22Rv1 (cell line): ENCODE data around the gene PCSK7.

Experiments
- CTCF ChIP-seq: fragments of 450-650 bp; IDR thresholded peaks from 2 replicates; pipeline ENCODE4 v1.5.1; 2017; ENCODE audit warnings: mild to moderate bottlenecking
- ZFX ChIP-seq: fragments of 450-650 bp; IDR thresholded peaks from 2 replicates; pipeline ENCODE4 v1.6.1; 2017; ENCODE audit warnings: antibody characterized with exemption, borderline replicate concordance

GRCh38 chr11:117255966-117256365 is 24.1 kb upstream of the PCSK7 start:
- TF ChIP-seq ZFX (no peak), CTCF (no peak)
